Neural cell (in vitro differentiated cells): ENCODE data around the gene TDRD6.

Source experiments
- CTCF ChIP-seq: fragments of 450-650 bp; IDR thresholded peaks from 2 replicates; pipeline ENCODE4 v1.5.1; 2014; ENCODE audit warnings: antibody characterized with exemption, mild to moderate bottlenecking, moderate library complexity; ENCODE audit not compliant: poor library complexity, severe bottlenecking
- EP300 ChIP-seq: fragments of 450-650 bp; conservative IDR thresholded peaks from 2 replicates; pipeline ENCODE4 v1.6.1; 2014; ENCODE audit warnings: antibody characterized with exemption, mild to moderate bottlenecking, moderate library complexity; ENCODE audit not compliant: poor library complexity, severe bottlenecking
- EZH2 ChIP-seq: fragments of 200-600, 300-800 bp; shearing (Covaris generic), sonication (generic); IDR thresholded peaks from 2 replicates; pipeline ENCODE4 v1.6.1; 2014; ENCODE audit warnings: antibody characterized with exemption, low read length, borderline replicate concordance, mild to moderate bottlenecking; ENCODE audit not compliant: insufficient read depth, poor library complexity, severe bottlenecking
- POLR2AphosphoS5 ChIP-seq: IDR thresholded peaks from 2 replicates; pipeline ENCODE4 v1.6.1; 2012
- REST ChIP-seq: IDR thresholded peaks from 2 replicates; pipeline ENCODE4 v1.6.1; 2012; ENCODE audit warnings: borderline replicate concordance
- SMC3 ChIP-seq: fragments of 450-650 bp; conservative IDR thresholded peaks from 2 replicates; pipeline ENCODE4 v1.6.1; 2014; ENCODE audit warnings: antibody characterized with exemption, mild to moderate bottlenecking, moderate library complexity; ENCODE audit not compliant: poor library complexity
- TAF1 ChIP-seq: IDR thresholded peaks from 2 replicates; pipeline ENCODE4 v1.6.1; 2012; ENCODE audit warnings: low read depth

DNA sequence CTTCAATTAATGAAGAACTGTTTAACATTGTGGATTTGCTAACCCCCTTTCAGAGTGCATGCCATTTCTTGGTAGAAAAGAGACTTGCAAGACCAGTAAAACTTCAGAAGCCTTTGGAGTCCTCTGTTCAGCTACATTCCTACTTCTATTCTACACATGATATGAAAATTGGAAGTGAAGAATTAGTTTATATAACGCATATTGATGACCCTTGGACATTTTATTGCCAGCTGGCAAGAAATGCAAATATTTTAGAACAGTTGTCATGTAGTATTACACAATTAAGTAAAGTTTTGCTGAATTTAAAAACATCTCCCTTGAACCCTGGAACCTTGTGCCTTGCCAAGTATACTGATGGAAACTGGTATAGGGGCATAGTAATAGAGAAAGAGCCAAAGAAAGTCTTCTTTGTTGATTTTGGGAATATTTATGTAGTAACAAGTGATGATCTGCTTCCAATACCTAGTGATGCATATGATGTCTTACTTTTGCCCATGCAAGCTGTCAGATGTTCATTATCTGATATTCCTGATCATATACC lies 3.3 kb downstream of the TDRD6 start:
- no peak for TF ChIP-seq EZH2
- no peak for TF ChIP-seq POLR2AphosphoS5
- TF ChIP-seq CTCF = no peak
- no peak for TF ChIP-seq TAF1
- TF ChIP-seq EP300 = no peak
- TF ChIP-seq SMC3 = no peak
- TF ChIP-seq REST = no peak
